ENCODE measurements around the gene SMIM35.
"Not testable (repeated sequence)": the region's sequence is repeated elsewhere in the genome, so short reads cannot be mapped to it uniquely, and the experiment has no call there.

The SMIM35 gene

DNA sequence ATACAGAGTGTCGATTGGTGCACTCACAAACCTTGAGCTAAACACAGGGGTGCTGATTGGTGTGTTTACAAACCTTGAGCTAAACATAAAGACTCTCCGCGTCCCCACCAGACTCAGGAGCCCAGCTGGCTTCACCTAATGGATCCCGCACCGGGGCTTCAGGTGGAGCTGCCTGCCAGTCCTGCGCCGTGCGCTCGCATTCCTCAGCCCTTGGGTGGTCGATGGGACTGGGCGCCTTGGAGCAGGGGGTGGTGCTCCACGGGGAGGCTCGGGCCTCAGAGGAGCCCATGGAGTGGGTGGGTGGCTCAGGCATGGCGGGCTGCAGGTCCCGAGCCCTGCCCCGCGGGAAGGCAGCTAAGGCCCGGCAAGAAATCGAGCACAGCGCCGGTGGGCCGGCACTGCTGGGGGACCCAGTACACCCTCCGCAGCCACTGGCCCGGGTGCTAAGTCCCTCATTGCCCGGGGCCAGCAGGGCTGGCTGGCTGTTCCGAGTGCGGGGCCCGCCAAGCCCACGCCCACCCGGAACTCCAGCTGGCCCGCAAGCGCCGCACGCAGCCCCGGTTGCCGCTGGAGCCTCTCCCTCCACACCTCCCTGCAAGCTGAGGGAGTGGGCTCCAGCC, 108.4 kb downstream of the SMIM35 start:
- DNase-seq, result not testable (repeated sequence)

DNA sequence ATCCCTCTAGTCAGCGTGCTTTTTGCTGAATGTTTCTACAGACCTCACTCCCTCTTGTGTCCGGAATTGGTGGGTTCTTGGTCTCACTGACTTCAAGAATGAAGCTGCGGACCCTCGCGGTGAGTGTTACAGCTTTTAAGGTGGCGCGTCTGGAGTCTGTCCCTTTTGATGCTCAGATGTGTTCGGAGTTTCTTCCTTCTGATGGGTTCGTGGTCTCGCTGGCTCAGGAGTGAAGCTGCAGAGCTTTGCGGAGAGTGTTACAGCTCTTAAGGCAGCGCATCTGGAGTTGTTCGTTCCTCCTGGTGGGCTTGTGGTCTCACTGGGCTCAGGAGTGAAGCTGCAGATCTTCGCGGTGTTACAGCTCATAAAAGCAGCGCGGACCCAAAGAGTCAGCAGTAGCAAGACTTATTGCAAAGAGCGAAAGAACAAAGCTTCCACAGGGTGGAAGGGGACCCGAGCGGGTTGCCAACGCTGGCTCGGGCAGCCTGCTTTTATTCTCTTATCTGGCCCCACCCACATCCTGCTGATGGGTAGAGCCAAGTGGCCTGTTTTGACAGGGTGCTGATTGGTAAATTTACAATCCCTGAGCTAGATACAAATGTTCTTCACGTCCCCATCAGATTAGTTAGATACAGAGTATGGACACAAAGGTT, 109.0 kb downstream of the SMIM35 start:
- not testable (repeated sequence) for DNase-seq

DNA sequence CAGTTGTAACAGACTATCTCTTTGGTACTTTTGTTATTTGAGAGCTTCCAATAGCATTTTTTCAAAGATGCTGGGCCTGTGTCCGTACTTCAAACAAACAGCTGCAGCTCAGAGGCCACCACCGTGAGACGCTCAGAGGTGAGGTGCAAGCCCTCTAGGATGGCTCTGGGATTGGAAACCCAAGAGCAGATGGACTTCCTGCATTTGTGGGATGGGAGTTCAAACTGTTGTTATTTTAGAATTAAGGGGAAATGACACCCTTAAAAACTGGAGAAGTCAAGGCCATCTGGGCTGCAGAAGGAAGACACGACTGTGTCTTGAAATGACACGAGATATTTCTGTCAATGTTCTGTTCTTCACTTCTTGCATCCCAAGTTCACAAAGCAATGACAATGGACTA, 109.7 kb downstream of the SMIM35 start:
- DNase-seq, result no peak

DNA sequence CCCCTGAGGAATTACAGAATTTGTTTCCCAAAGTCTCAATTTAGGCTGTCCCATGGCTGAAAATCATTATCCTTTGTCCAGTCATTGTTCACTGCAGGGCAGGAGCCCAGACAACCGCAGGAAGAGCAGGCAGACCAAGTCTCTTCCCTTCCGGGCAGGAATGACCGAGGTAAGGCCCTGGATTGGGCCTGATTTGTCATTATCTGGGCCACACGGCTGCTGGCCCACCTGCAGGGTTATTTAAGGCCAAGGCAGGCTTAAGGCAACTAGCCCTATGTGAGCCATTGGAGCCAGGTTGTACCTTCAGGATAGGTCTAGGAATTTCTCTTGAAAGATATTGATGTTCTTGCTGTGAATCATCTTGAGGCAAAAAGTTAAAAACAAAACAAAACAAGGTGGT, 110.3 kb downstream of the SMIM35 start:
- DNase-seq, result no peak

DNA sequence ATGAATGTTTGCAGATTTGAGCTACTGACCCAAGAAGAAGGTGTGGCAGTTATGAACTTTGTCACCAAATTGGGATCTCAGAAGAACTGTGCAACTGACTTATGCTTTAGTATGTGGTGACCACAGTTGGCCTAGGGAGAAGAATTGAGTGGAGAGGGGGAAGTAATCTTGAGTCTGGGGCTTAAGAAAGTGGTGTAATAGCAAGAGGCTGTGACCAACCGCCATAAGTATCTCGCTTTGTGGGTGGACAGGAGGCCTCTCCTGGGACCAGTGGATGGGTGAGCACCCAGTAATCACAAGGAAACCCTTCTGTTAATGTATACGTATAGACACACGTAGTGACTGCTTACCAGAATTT, 113.3 kb downstream of the SMIM35 start:
- no peak for DNase-seq

DNA sequence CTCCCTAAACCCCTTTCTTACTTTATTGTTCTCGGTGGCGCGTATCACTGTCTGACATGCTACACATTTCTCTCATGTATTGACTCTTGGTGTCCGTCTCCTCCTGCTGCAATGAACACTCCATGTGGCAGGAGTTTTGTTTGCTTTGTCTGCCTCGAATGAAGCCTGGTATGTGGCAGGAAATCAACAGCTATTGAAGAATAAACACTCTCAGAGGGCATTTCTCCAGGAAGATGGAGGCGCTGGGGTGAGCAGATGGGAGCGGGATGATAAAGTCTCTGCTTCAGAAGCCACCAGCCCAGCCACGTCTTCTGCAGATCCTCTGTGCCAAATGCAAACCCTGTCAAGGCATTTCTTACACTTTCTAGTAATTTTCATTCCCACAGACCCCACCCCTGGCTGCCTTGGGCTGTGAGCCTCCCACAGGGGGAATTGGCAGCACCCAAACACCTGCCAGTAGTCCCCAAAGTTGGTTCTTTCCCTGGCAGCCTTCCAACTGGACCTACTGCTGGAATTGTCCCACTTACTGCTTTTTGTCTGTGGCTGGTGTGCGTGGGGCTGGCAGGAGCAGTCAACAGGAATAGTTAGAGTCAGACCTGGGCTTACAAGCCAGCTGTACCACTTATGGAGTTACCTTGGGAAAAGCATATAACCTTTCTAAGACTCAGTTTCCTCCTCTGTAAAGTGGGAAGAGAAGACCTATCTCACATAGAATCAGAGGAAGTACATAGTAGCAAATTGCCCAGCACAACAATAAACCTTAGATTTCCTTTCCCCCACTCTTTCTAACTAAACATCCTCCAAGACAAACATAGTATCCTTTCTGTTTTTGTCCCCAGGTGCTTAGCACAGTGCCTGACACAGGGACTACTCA, 113.9 kb downstream of the SMIM35 start:
- no peak for DNase-seq

DNA sequence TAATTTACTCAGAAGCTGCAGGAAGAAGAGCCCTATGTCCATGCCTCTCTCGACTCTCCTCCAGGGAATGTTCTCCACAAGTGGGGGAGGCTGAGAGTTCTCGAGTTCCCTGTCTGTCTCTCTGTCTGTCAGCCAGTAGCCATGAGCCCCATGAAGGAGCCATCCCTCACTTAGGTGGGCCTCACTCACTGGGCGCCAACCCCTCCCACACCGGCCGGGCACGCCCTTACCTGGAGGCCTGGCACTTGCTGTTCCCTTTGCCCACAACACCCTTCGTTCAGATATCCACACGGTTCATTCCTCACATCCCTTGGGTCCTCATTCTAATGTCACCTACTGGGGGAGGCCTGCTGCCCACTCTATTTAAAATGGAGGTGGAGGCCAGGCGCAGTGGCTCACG, 114.7 kb downstream of the SMIM35 start:
- no peak for DNase-seq

DNA sequence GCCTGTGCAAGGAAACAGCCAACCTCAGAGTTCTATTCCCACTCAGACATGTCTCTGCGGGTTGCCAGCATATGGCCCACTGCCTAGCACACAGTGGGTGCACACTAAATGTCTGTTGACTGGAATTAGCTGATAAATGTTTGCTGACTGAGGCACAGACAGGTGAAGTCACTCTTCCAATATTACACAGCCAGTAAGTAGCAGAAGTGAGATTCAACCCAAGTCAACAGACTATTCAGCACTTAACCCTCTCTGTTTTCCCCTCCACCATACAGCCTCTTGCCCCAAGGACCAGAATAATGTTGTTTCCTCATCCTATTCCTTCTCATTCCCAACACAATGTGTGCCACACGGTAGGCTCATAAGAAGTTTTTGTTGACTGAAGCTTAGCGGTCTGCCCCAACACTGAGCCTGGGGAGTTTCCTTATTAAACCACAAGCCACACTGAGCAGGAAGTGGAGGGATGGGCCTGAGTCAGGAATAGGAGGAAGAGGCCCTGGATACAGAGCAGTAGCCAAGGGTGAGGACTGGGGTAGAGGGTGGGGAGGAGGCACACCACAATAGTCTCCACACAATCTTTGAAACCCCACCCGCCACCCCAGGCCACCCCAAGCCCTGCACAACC, 116.3 kb downstream of the SMIM35 start:
- no peak for DNase-seq

DNA sequence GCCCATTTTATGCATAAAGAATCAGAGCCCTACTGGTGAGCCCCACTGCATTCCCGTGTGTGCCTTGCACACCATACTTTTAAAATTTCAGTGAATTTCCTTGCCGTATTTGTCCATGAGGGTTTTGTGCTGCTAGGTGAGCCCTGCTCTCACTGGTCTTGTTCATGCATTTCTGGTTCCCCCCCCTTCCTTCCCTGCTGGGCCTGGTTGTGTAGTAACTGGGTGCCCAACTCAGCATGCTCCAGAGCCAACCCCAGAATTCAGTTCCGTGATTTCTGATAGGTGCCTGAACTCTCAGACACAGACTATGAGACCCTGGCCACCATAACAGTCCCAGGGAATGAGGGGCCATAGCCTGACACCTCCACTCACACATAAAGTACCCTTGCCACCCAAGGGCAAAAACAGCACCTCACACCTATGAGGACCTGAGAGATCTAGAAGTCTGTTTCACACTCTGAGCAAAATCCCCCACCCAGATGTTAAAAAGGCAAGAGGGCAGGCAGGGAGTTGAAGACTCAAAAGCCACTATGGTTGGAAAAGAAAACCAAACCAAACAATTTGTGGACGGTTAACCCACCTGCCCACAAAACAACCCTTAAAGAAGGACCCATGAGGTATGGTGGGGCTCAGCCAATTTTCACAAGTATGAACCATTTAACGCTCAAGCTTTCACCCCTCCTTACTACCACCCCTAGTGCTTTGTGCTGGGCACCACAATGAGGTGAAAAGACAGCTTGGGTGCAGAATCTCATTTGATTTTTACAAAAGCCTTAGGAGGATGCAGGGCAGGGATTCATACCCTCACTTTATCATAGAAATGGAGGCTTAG, 117.4 kb downstream of the SMIM35 start:
- DNase-seq, result no peak

DNA sequence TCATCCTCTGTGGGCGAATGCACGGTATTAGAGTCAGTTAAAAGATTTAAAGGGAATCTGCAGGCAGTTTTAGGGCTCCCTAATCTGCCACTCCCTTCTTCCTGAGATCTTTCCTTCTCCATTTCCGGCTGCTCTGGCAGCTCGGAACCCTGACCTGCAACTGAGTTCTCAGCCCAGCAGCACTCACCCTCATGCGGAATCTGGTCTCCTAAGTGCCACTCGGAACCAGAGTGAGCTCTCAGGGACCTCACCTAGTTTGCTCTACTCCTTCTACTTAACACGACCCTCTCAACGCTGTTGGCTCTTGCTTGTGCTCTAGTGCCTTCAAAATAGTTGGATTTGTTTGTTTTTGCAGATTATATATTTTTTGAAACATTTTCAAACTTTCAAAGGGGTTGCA, 119.9 kb downstream of the SMIM35 start:
- DNase-seq, result no peak

DNA sequence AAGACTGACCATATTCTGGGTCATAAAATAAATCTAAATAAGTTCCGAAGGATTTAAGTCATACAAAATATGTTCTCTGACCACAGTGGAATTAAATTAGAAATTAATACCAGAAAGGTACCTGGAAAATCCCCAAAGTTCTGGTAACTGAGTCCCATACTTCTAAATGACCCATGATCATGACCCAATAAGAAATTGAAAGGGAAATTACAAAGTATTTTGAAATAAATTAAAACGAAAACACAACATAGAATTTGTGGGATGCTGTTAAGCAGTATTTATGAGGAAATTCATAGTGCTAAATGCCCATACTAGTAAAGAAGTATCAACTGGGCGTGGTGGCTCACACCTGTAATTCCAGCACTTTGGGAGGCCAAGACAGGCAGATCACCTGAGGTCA, 123.9 kb downstream of the SMIM35 start:
- DNase-seq, result no peak

DNA sequence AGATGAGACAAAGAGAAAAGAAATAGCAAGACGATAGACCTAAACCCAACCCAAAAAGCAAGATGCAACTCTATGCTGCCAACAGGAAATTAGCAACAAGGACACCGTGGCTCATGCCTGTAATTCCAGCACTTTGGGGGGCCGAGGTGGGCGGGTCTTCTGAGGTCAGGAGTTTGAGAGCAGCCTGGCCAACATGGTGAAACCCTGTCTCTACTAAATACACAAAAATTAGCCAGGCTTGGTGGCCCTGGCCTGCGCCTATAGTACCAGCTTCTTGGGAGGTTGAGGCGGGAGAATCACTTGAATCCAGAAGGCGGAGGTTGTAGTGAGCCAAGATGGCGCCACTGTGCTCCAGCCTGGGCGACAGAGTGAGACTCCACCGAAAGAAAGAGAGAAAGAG, 124.9 kb downstream of the SMIM35 start:
- no peak for DNase-seq

DNA sequence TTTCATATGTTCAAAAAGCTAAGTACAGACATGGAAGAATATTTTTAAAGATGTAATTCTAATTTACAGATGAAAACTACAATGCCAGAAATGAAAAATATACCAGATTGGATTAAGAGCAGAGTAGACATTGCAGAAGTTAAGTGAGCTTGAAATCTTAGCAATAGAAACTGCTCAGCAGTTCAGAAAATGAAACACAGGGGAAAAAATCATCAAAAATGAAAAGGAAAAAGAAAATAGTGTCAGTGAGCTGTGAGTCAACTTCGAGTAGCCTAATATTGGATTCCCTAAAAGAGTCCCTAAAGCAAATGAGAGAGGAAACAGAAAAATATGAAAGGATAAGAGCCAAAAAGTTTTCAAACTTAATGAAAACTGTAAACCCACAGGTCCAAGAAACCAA, 126.4 kb downstream of the SMIM35 start:
- no peak for DNase-seq

DNA sequence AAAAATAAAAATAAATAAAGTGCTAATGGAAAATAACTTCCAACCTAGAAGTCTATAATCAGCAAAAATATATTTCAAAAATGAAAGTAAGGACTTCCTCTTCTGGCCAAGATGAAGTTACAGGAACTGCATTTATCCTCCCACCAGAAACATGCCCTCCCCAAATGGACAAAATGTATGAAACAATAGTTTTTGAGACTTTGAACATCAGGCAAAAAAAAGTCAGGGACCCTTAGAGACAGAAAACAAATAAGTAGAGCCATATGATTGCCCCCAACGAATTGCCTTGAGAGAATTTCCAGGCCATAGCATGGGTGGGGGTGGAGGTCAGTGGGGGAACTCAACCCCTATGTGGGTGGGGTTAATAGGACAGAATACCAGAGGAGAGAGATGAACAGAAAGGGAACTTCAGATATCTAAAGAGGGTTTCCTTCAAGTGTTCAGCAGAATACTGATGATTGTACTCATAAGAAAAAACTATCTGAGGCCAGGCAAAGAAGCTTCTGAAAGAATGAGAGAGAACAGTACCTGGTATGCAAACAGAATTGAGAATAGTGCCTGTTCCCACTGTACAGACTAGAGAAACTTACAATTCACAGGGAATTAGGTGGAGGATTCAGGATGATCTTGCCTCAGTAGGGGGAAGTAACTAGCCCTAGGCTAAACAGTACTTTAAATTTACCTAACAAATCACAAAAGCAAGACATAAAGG, 127.2 kb downstream of the SMIM35 start:
- no peak for DNase-seq

DNA sequence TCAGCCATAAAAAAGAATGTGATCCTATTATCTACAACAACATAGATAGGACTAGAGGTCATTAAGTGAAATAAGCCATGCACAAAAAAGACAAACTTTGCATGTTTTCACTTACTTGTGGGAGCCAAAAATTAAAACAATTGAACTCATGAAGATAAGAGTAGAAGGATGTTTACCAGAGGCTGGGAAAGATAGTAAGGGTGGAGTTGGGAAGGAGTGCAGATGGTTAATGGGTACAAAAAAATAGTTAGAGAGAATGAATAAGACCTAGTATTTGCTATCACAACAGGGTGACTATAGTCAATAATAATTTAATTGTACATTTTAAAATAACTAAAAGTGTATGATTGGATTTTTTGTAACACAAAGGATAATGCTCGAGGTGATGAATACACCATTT, 127.8 kb downstream of the SMIM35 start:
- DNase-seq, result no peak

Measured in NCI-H1048 (cell line).